Kidney capillary endothelial cell (primary cell): Measurements from ENCODE around the gene USO1.
"Not testable (repeated sequence)": the region's sequence is repeated elsewhere in the genome, so short reads cannot be mapped to it uniquely, and the experiment has no call there.

Source experiments
- DNase-seq: peaks from one replicate; pipeline ENCODE4 v3.0.0-alpha.2; 2018; ENCODE audit warnings: low spot score

Gene USO1

DNA sequence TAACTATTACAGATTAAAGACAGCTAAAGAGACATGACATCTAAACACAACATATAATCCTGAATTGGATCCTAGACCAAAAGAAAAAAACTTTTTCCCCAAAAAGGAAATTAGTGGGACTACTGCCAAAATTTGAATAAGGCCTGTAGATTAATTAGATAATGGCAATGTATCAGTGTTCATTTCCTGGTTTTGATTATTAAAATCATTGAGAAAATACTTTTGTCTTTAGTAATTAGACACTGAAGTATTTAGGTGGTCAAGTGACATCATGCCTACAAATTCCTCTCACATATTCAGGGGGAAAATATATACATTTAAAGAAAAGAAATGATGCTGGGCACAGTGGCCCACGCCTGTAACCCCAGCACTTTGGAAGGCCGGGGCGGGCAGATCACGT is 10.4 kb upstream of the USO1 start:
- DNase-seq, result no peak

DNA sequence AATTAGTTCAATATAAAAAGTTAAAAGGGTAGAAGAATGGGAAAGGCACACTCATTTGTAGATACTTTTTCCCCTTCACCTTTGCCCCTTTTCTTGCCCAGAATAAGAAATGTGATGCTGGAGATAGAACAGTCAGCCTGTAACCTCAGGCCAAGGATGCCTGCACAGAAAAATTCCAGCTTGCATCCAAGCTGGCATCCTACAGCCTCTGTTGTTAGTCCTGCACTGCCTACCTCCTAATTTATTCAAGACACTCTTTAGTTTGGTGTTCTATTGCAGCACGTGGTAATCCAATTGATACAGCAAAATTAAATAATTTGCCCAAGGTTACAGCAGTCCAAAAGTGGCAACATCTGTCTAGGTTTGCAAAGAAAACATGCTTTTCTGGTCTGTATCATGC is 9.7 kb upstream of the USO1 start:
- no peak for DNase-seq

DNA sequence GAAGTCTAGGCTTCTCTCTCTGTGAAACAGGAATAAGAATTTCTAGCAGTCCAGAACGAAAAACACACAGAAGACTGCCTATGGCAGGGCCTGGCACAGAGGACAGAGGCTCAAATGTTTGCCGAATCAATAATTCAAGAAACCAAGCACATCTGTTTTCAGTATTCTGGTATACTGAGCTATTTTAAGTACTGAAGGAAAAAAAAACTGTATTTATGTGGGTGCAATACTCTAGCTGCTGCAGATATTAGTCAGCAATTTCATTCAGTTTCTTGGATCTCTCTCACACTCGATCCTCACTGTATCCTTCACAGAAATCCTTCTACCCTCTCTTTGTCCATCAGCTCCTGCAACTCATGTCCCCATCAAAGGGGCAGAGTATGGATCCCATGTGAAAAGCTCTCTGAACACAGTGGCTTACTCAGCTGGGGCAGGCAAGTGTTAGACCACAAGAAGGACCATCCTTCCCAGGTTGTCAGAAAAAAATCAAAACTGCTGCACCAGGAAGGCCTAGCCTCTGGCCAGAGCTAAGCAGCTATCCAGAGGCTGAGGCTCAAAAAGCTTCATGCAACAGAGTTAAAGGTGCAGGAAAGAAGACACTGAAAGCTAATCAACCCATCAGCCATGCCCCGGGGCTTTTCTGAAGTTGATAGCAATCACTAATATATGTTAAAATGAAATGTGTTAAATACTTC is 9.1 kb upstream of the USO1 start:
- no peak for DNase-seq

DNA sequence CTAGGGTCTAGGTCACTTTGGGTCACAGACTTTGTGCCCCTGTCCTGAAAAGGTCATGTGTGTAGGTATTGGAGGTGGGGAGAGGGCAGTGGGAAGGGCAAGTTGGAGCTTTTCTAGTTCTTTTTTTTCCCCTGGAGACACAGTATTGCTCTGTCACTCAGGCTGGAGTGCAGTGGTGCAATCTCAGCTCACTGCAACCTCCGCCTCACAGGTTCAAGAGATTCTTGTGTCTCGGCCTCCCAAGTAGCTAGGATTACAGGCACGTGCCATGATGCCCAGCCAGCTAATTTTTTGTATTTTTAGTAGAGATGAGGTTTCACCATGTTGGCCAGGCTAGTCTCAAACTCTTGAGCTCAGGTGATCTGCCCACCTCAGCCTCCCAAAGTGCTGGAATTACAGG is 8.3 kb upstream of the USO1 start:
- not testable (repeated sequence) for DNase-seq

DNA sequence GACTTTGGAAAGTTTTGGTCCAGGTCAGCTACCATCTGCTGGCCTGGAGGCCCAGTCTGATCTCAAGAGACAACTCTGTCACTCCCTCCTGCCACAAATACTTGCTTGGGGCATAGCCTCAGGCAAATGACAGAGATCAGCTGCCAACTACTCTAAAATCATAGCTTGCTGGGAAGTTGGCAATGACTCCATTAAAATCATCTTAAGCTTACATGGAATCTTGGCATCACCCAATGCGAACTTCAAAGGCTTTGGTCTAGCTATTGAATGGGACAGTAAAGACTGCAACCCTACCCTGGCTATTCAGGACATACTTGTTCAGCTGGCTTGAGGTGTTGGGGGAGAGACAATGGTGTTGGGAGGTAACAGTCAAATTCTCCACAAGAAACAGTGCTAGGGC is 7.0 kb upstream of the USO1 start:
- no peak for DNase-seq

DNA sequence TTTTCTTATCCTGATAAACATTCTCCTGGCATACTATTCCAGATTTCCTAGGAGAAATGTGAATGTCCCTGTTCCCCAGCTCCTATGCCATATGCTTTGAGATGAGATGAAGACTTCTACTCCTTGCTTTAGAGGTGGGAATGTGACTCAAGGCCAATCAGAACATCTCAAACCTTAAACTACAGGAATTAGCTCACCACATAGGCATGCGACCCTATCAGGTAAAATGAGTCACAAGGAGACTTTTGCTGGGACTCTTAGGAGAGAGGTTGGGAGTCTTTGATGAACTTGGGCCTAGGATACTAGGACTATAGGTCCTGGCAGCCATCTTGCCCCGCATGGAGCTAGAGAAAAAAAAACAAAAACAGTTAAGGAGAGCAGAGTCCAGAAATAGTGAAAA is 5.8 kb upstream of the USO1 start:
- DNase-seq, result no peak

DNA sequence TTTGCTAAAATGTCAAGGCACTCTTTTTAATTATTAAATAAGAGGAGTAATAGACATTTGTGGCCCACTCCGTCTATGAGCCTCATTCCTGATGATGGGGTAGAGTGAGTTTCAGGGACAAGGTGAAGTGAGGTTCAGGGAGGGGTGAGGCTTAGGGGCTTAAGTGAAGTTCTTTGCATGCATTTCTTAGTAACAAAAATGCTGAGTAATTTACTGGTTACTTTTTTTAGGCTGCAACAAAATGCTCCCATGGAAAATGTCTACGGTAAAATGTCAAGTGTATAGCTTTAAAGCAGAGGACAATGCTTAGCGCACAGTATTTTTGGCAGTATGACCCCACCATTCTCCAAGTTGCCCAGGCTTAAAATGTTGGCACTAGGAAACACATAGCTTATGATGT is 2.0 kb upstream of the USO1 start:
- no peak for DNase-seq

DNA sequence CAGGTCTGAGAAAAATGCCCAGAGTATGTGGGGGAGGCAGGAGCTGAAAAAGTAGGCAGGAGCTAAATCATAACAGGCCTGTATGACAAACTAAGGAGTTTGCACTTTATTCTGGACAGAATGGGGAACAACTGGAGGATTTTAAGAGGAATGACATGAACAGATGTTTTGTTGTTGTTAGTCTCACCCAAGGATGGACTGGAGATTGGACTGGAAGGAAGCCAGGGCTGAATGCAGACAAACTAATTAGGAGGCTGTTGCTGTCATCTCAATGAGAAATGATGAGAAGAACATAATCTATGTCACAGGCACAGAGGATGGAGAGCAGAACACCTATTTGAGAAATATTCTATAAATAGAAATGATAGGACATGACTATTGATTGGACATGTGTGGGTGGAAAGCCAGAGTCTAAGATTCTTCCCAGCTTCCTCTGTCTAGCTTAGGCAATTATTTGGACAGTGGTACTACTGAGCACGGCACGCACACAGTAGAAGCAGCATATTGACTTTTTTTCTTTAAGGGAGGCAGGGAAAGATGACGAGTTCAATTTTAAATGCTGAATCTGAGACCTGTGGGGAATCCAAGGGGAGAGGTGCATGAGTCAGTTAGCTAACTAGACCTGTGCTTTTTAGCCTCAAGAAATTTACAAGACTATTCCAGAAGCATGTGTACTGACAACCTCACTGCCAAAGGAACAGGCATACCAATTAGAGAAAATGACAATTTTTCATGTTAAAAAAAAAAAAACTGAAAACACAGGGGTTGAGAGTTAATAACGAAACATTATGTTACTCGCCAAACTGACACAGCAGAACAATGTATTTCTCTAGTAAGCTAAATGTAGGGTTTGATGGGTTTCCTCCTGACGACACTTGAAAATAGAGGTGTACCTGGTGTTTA is 963 bp upstream of the USO1 start:
- DNase-seq, result no peak

DNA sequence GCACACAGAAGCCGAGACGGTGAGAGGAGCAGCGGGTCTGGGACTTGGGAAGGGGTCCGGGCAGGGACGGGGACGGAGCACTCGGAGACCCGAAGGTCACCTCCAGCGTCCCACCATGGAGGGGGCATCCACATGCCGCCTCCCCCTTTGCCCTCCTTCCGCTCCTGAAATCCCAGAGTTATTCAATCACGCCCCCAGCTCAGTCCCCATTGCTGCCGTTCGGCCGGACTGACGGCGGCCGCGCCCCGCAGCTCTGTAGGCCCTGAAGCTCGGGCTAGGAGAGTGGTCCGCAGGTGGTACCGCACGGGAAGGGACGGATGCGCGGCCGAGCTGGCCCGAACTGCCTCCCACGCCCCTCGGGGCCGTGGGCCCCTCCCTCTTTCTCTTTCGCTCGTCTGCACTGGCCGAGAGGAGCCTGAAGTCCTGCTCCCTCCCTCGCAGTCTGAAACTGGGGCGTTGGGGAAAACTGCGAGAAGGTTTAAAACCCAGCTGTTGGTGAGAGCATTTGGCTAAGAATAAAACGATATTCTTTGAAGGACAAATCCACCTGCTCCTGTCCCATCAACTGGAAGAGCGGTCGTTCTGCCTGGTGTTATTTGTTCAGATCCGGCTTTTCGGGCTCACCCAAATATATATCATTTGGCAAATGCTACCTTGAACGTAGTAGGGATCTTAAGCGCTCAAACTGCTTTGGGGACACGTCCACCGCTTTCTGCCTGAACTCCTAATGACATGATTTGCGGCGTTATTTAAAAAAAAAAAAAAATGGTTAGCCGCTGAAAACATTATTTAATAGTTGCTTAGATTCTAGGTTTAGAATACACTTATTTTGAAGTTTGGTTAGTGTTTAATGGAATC is 719 bp downstream of the USO1 start:
- DNase-seq, result peak; percentile 35

DNA sequence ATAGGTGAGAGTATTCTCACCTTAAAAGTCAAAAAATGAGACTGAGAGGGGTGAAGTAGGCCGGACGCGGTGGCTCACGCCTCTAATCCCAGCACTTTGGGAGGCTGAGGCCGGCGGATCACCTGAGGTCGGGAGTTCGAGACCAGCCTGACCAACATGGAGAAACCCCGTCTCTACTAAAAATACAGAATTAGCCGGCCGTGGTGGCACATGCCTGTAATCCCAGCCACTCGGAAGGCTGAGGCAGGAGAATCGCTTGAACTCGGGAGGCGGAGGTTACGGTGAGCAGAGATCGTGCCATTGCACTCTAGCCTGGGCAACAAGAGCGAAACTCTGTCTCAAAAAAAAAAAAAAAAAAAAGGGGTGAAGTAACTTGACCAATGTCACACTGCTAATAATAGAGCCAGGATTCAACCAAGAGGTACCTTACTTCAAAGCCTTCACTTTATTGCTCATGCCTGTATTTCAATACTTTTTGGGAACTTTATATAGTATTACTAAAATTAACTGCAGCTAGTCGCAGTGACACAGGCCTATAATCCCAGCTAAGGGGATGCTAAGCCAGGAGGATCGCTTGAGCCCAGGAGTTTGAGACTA is 1.7 kb downstream of the USO1 start:
- DNase-seq, result not testable (repeated sequence)

DNA sequence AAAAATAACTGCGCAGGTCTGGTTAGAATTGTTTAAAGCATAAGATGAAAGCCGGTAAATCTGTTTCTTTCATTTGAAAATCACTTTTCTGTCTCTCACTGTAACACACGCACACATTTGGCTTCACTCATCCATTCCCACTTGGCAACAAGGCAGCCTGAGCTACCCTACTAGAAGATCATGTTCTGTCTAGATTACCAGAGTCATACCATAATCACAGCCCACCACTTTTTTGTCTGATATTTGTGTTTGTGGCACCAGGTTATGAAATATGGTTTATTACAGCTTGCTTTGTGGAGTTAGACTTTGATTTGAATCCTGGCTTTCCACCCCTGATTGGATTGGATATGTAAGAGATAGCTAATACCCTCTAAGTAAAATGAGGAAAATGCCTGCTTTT is 2.2 kb downstream of the USO1 start:
- DNase-seq, result no peak

DNA sequence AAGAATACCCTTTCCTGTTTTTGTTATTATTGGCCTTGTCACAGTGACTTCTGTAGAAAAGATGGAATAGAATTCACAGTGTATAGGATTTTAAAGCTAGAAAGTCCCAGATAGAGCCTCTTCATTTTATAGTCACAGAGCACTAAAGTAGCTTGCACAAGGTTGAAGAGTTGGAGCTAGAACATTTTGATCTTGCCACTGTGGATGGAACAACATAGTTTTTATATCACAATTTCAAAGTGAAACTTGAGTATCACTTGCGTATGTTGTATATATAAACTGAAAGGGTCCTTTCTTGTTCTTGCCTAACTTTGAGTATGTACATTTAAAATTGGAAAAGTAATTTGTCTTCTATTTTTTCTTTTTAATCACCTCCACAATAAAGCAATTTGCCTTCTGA is 2.7 kb downstream of the USO1 start:
- DNase-seq, result no peak

DNA sequence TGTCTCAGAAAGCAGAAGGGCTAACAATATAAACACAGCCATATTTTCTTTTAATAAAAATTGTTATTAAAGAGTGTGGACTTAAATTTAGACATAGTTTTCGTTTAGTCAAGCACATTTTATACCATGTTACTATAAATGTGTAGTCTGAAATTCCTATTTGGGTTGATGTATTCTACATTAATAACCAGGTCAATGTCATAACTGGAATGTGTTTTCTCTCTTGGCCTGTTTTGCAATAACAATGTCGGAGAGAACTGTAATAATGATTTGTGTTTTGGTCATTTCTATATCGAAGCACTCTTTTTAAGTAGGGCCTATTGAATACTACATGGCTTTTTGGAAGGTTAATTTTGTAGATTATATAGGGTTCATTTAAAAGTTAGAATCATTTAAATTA is 5.5 kb downstream of the USO1 start:
- no peak for DNase-seq

DNA sequence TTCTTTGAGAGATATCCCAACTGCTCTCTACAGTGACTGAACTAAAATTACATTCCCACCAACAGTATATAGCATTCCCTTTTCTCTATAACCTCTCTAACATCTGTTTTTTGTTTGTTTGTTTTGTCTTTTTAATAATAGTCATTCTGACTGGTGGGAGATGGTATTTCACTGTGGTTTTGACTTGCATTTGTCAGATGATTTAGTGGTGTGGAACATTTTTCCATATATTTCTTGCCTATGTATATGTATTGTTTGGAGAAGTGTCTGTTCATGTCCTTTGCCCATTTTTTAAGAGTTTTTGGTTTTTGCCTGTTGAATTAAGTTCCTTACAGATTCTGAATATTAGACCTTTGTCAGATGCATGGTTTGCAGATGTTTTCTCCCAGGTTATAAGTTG is 9.0 kb downstream of the USO1 start:
- DNase-seq, result no peak

DNA sequence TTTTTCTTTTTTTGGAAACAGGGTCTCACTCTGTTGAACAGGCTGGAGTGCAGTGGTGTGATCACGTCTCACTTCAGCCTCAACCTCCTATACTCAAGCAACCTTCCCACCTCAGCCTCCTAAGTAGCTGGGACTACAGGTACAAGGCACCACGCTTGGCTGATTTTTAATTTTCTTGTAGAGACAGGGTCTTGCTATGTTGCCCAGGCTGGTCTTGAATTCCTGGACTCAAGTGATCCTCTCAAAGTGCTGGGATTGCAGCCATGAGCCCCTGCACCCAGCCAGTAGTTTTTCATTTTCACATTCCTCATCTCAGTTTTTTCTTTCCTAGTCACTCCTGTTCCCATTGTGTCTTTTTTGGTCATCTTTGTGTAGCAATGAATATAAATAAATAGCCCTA is 11.1 kb downstream of the USO1 start:
- no peak for DNase-seq

DNA sequence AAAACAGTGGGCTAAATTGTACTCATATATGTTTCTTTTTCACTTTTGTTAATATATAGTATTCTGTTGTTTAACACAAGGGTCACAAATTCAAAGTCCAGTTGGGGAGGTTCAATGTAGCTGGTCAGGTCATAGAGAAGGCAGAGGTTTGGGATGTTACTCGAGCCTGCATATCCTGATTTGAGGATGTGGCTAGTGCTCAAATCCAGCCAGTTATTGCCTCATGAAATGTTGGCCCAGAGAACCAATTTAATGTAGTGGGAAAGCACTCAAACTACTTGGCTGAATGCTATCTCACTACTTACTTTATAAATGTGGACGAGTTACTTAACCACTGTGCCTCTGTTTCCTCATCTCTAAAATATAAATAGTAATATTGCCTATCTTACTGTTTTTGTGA is 12.5 kb downstream of the USO1 start:
- no peak for DNase-seq

DNA sequence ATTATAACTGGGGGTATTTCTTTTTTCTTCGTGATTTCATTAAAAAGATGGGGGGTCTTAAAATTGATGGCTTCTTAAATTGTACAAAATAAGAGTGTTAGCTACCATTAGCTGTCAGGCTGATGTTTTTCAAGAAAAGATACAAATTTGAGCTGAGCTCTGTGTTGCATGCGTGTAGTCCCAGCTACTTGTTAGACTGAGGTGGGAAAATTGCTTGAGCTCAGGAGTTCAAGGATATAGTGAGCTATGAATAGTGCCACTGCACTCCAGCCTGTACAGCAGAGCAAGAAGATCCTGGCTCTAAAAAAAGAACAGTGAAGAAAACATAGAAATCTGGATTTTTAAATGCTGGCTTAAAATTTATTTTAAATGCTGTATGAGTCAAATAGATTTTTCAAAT is 13.0 kb downstream of the USO1 start:
- DNase-seq, result no peak

DNA sequence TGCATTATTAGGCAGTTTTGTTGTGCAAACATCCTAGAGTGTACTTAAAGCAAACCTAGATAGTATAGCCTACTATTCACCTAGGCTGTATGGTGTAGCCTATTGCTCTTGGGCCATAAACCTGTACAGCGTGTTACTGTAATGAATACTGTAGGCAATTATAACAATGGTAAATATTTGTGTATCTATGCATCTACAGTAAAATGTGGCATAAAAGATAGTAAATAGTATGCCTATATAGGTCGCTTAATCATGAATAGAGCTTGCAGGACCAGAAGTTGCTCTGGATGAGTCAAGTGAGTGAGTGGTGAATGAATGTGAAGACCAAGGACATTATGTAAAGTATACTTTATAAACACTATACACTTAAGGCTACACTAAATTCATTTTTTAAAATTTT is 16.6 kb downstream of the USO1 start:
- no peak for DNase-seq

DNA sequence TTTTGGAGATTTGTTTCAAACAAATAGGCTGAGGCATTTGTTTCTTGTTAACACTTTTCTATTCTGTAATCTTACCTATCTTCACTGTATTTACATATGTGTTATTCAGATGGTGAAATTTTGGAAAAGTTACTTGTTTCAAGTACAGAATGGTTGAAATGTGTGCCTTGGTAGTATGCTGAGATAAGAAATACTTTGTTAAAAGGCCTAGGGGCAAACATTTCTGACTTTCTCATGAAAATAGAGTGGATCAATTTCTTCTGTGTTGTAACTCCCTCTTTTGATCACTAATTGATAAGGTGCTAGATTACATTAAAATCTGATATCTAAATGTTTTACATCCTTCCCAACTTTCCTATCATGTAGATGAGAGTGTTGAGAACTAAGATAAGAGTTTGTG is 18.1 kb downstream of the USO1 start:
- no peak for DNase-seq

DNA sequence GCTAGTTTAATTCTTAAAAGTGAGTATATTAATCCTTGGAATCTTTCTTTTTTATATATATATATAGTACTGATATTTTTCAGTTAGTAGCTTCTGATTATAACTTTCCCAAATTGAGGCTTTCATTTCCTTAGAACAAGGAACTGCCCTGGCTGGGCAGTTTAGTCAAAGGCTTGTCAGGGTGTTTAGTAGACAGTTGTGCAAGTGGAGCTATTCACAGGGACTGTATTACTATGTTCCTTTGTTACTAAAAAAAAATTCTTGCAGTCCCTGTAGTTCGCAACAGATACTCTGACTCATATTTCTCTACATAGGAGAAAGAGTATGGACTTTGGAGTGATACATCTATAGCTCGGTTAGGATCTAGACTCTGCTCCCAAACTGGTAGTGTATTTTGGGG is 20.8 kb downstream of the USO1 start:
- peak; percentile 38 for DNase-seq

DNA sequence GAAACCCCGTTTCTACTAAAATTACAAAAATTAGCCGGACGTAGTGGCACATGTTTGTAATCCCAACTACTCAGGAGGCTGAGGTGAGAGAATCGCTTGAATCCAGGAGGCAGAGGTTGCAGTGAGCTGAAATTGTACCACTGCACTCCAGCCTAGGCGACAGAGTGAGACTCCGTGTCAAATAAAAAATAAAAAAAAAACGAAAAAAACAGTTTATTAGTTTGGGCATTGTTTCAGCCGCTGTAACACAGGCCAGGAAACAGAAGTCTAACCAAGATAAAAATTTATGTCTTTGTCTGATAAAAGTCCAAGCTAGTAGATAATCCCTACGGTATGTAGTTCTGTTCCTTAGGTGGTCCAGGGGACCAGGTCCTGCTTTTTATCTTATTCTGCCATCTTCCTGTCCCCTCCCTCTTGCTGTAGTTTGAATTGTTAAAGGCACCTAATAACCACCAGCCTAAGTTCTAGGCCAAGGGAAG is 21.4 kb downstream of the USO1 start:
- DNase-seq, result no peak

DNA sequence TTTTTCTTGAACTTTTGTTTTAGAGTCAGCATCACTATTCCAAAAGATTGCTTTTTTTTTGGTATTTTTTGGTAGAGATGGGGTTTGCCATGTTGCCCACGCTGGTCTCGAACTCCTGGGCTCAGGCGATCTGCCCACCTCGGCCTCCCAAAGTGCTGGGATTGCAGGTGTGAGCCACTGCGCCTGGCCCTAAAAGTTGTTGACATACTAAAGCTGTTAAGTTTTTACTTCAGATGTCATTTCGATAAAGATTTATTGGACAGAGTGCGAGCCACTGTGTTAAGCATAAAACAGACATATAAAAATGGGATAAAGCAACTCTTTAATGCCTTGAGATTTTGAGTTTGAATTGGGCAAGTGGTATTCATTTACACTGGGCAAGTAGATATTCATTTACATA is 28.3 kb downstream of the USO1 start:
- no peak for DNase-seq
